Activated naive CD8-positive, alpha-beta T cell treated with anti-CD3 and anti-CD28 coated beads, Interleukin-2, amount 10 ng/mL, durations not matched to agents 7 days and 5 days (primary cell): ENCODE data around the gene CDS2. TPM values are rescaled to one million over a fixed set of nuclear protein-coding genes. Genes with fewer than 3 reads are reported as not detected.

Source experiments
- ATAC-seq: fragments of 150-1000 bp; cut with Tn5 transposase; one replicate; pipeline ENCODE4 v1.10.0; 2021; ENCODE audit warnings: low read depth, moderate library complexity
- POLR2A ChIA-PET: fragments of 350-600 bp; sonication (Branson Sonifier 250); formaldehyde crosslinking; loops from one replicate; lab custom pipeline; 2021; ENCODE audit warnings: antibody characterized with exemption; lab: Charles Lee
- DNase-seq: peaks from one replicate; pipeline ENCODE4 v3.0.0; 2021
- H3K27ac Mint-ChIP-seq: one replicate; pipeline ENCODE4 v1.8.0; 2022; ENCODE audit warnings: mild to moderate bottlenecking, mixed read lengths
- H3K27me3 Mint-ChIP-seq: one replicate; pipeline ENCODE4 v1.8.0; 2022; ENCODE audit warnings: mild to moderate bottlenecking, moderate library complexity, mixed read lengths
- H3K36me3 Mint-ChIP-seq: one replicate; pipeline ENCODE4 v1.8.0; 2021; ENCODE audit warnings: mild to moderate bottlenecking, mixed read lengths
- H3K4me1 Mint-ChIP-seq: one replicate; pipeline ENCODE4 v1.8.0; 2021; ENCODE audit warnings: mixed read lengths
- H3K4me3 Mint-ChIP-seq: one replicate; pipeline ENCODE4 v1.8.0; 2022; ENCODE audit warnings: mild to moderate bottlenecking, moderate library complexity, mixed read lengths
- H3K9me3 Mint-ChIP-seq: one replicate; pipeline ENCODE4 v1.8.0; 2021; ENCODE audit warnings: mixed read lengths
- total RNA-seq, 2 experiments: library from RNA; stranded (reverse); gene quantifications; one replicate each; pipeline ENCODE4 v1.2.3, GENCODE V29; 2021

The CDS2 gene
- total RNA-seq, 2 experiments from 2014 or later = 59.1 to 59.2 TPM

DNA sequence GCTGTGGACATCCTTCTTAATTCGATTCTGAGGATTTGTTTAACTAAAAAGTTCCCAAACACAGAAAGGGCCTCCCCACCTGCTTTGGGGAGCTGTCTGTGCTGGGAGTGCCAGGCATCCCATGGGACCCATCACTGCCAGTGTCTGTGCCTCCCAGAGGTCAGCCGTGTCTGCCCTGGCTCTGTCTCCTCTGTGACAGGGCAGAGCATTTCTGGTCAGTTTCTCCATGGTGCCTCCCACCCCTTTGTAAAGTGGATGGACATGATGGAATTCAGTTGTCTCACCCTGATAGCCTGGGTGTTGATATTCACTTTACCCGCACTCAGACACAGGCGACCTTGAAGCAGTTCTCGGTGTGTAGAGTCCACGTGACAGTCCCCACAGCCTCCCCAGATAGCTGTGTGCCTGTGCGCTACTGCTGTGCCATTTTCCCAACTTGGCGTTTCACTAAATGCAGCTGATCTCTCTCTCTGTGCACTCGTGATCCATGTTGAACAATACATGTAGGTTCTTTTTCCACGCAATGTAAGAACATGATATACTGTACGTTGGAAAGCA, 70.5 kb downstream of the CDS2 start:
- Mint-ChIP-seq H3K27ac (no peak overlapping the region), H3K9me3 (no peaks in the 10 kb centered on the region), H3K4me1 (peaks cover under 1% of the 10 kb centered on the region), H3K27me3 (no peaks in the 10 kb centered on the region), H3K36me3 (peaks cover 14% of the 10 kb centered on the region), H3K4me3 (no peak overlapping the region)
- POLR2A ChIA-PET = no interaction called here
- no peak for DNase-seq
- no peak for ATAC-seq

DNA sequence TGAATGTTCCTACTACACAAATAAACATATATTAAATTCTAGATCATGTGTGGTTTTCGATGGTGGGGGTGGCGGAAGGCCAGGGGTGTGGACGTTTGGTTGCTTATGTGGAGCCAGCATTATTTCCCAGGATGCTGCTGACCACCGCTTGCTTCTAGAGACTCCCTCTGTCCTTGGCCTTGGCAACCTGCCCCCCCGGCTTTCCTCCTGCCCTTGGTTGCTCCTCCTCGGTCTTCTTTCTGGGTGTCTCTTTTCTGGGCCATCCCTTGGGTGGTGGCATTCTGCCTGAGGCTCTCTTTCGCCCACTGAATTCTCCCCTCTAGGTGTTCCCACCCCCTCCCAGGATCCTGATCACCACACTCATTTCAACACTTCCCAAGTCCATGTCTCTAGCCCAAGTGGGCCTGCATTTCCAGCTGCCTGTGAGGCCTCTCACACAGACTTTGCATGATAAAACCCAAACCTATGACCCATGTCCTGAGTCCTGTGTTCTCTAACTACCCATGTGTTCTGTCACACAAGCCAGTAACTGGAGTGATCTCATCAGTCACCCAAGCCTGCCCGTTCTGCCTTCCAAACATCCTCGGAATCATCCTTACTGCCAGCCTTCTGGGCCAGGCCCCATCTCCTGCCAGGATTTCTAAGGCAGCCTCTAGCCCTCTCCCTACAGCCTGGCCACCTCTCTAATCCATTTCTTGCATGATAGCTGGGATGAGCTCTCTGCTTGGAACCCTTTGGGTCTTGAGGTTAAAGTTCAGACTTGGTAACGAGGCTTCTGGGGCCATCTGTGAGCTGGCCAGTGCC, 71.2 kb downstream of the CDS2 start:
- H3K9me3 Mint-ChIP-seq = no peaks in the 10 kb centered on the region
- no peaks in the 10 kb centered on the region for H3K27me3 Mint-ChIP-seq
- no peak overlapping the region for H3K27ac Mint-ChIP-seq
- POLR2A ChIA-PET = no interaction called here
- peaks cover 14% of the 10 kb centered on the region for H3K36me3 Mint-ChIP-seq
- DNase-seq = no peak
- H3K4me3 Mint-ChIP-seq = no peak overlapping the region
- no peaks in the 10 kb centered on the region for H3K4me1 Mint-ChIP-seq
- no peak for ATAC-seq

DNA sequence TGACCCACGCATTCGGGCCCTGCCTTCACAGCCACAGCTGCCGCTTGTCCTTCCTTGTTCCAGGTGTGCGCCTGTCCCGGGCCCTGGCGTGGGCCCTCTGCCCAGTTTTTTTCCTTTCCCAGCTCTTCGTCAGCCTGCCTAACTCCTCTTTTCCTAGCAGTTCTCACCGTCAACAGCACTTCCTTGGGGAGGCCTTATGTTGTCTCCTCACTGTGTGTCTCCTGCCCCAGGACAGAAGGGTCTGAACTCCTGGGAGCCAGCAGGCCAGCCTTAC, 71.8 kb downstream of the CDS2 start:
- Mint-ChIP-seq H3K27me3 (no peaks in the 10 kb centered on the region), H3K4me3 (no peak overlapping the region), H3K36me3 (peaks cover 14% of the 10 kb centered on the region), H3K27ac (no peak overlapping the region), H3K4me1 (no peaks in the 10 kb centered on the region), H3K9me3 (no peaks in the 10 kb centered on the region)
- POLR2A ChIA-PET = no interaction called here
- ATAC-seq (no peak), DNase-seq (no peak)

DNA sequence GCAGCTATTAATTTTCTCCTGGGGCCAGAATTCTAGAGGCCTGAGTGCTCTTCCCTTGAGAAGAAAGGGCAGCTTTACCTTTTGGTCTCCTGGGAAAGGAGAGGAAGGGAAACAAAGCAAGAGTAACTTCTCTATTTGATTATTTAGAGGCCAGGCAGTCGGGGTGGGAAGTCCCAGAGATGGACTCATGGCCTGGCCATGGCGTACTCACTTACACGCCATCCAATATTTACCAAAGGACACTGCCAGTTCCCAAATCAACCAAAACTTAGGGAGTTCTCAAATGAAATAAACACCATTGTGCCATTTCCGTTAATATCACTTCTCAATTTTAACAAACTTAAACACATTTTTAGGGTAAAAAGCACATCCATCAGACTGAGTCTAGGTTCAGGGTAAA, 76.6 kb downstream of the CDS2 start:
- H3K27me3 Mint-ChIP-seq = no peaks in the 10 kb centered on the region
- H3K9me3 Mint-ChIP-seq = no peaks in the 10 kb centered on the region
- H3K36me3 Mint-ChIP-seq = peaks cover 12% of the 10 kb centered on the region
- ATAC-seq (no peak), DNase-seq (no peak)
- H3K4me3 Mint-ChIP-seq = no peak overlapping the region
- peaks cover 4% of the 10 kb centered on the region for H3K4me1 Mint-ChIP-seq
- POLR2A ChIA-PET = no interaction called here
- H3K27ac Mint-ChIP-seq = no peak overlapping the region

DNA sequence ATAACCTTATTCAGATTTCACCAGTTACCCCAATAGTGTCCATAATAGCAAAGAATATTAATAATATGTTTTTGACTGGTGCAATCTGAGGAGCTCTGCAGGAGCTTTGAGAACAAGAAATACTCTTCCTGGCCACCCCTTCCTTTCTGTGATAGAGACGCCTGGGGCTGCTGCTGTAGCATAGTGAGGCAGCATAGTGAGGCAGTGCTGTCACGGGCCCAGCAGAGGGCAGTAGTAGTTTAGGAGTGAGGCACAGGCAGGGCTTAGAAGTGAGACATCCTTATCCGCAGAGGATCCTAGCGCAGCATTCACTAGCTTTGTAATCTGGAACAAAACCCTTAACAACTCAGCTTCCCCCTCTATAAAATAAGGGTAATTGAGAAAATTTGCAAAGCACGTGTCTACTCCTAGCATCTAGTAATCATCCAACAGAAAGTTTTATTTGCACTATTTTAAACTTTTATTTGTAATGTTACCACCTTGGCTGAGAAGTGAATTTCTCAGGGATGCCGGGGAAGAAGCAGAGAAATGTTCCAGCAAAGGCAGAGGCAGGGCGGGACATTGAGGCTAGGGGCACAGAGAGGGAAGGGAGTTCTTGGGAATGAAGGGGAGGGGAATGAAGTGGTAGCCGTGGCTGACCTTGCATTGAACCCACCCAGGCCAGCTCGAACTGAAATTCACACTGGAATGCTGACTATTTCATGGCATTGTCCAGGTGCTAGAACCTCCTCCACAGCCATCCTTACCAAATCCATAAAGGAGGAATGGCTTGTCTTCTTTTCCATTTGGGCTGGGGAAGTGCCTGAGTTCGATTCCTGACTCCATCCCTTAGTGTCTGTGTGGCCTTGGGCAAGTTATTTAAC, 78.8 kb downstream of the CDS2 start:
- H3K27ac Mint-ChIP-seq = no peak overlapping the region
- H3K36me3 Mint-ChIP-seq = peaks cover 4% of the 10 kb centered on the region
- DNase-seq (peak; percentile 58), ATAC-seq (peak; percentile 96)
- peaks cover 4% of the 10 kb centered on the region for H3K4me1 Mint-ChIP-seq
- no peaks in the 10 kb centered on the region for H3K9me3 Mint-ChIP-seq
- POLR2A ChIA-PET = no interaction called here
- no peak overlapping the region for H3K4me3 Mint-ChIP-seq
- H3K27me3 Mint-ChIP-seq = no peaks in the 10 kb centered on the region

DNA sequence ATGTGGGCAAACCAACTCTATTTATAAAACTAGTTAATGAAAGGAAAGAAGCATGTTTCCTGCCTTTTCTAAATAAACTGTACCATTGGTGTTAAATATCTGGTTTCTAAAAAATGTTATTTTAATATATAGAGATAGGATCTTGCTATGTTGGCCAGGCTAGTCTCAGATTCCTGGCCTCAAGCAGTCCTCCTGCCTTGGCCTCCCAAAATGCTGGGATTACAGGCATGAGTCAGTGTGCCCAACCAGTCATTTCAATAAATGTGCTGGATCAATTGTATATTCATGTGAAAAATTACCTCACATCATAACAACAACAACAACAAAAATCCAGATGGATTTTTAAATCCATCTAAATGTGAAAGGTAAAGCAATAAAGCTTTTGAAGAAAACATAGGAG, 80.3 kb downstream of the CDS2 start:
- H3K9me3 Mint-ChIP-seq = no peaks in the 10 kb centered on the region
- H3K4me3 Mint-ChIP-seq = no peak overlapping the region
- POLR2A ChIA-PET = no interaction called here
- no peaks in the 10 kb centered on the region for H3K27me3 Mint-ChIP-seq
- no peak overlapping the region for H3K27ac Mint-ChIP-seq
- no peak for ATAC-seq
- DNase-seq = no peak
- peaks cover 4% of the 10 kb centered on the region for H3K4me1 Mint-ChIP-seq
- peaks cover 4% of the 10 kb centered on the region for H3K36me3 Mint-ChIP-seq

DNA sequence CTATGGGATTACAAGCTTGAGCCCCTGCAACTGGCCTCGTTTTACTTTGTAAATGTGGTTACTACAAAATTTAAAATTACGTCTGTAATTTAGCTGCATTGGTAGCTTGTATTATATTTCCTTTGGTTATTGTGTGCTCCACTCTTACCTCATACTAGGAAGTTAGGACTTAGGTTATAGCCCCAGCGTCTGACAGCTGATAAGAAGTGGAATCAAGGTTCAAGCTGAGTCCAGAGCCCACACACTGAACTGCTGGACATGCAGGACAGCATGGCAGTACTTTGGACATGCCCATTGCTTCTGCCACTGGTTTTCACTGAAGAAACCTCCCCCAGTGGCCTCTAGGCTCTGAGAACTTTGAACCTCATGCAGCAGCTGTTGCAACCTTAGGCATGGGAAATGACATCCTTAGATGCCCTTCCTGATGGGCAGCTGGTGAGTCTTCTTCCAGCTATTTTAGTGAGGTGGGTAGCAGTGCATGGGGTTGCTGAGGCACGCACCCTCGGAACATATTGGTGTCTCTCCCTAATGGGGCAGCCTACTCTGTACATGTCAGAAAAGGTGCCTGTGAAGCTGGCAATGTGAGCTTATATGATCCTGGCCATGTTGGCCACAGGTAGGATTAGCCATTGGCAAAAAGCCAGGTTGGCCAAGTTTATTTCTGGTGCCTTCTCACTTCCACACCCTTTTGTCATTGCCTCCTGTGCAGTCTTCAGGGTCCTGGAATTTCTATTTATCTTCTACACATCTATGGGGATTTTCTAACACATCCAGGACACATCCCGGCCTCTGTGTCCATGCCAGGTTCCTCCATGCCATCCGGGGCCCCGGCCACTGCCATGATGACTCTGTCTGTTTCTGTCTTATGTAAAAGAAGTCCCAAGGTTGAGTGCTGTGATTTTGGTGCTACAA, 85.3 kb downstream of the CDS2 start:
- no peak for ATAC-seq

DNA sequence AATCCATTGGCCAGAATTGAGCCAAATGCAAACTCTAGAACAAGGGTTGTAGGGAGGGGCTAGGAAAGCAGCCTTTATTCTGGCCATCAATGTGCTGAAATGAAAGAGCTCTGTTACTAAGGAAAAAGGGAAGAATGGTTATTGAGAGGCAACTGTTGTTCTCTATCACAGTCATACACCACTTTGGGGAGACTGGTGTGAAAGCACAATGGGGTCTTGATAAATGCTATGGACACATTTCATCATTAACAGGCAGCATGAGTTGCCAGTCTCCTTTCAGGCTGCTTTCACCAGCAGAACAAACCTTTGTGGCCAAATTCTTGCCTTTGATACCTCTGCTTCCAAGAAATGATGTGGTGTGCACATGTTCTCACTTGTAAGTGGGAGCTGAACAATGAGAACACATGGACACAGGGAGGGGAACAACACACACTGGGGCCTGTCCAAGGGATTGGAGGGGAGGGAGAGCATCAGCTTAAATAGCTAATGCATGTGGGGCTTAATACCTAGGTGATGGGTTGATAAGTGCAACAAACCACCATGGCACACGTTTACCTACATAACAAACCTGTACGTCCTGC, 86.2 kb downstream of the CDS2 start:
- peaks cover 7% of the 10 kb centered on the region for H3K36me3 Mint-ChIP-seq
- H3K4me1 Mint-ChIP-seq = peaks cover 3% of the 10 kb centered on the region
- ATAC-seq (no peak), DNase-seq (no peak)
- H3K4me3 Mint-ChIP-seq = no peak overlapping the region
- H3K27ac Mint-ChIP-seq = no peak overlapping the region
- POLR2A ChIA-PET = no interaction called here
- no peaks in the 10 kb centered on the region for H3K9me3 Mint-ChIP-seq
- H3K27me3 Mint-ChIP-seq = no peaks in the 10 kb centered on the region

More for the DNA sequence above, 85.3 kb downstream of the CDS2 start:
- Mint-ChIP-seq H3K4me3 (no peak overlapping the region), H3K4me1 (peaks cover 3% of the 10 kb centered on the region), H3K36me3 (peaks cover 4% of the 10 kb centered on the region), H3K27ac (no peak overlapping the region), H3K9me3 (no peaks in the 10 kb centered on the region), H3K27me3 (no peaks in the 10 kb centered on the region)
- POLR2A ChIA-PET = no interaction called here
- DNase-seq = no peak

DNA sequence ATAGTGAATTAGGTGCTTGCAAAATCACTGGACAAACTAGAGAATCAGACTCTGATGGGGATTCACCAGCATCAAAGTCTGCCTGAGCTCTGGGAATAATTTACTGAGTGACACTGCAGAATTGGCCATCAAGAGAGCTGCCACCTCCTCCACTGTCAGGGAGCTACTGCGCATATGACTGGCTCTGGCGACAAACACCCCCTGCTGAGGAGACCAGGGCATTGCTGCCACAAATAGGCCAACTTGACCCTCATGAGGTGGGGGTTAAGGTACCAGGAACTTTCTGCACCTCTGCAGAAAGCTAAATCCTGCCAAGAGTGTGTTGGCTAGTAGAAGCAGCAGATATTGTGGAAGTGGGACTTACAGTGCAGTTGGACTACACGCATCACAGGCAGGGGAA, 88.0 kb downstream of the CDS2 start:
- no peak overlapping the region for H3K4me3 Mint-ChIP-seq

DNA sequence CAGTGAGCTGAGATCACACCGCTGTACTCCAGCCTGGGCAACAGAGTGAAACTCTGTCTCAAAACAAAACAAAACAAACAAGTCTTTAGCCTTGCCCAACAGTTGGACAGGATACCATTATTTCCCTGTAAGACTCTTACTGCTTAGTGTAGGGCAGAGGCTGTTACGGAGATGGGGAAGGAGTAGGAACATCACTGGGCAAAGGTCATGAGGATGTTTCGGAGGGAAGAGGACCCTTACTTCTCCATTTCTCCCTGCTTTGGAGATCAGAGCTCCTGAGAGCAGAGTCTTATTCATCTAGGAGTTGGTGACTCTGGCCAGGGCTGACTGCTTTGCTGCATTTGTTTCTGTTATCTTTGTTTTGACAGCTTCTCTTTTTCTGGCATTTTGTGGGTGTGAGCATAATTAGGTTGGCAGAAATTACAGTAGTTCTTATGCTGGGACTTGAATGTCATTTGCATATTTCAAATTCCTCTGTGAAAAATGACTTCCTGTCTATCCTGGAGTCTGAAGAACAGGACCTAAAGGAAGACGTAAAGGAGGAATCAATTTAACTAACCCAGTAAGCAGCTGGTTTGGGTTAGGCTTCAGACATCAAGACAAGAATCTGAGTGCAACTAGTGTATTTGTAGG, 89.0 kb downstream of the CDS2 start:
- H3K4me3 Mint-ChIP-seq = no peak overlapping the region
- peaks cover 6% of the 10 kb centered on the region for H3K4me1 Mint-ChIP-seq
- no peak for DNase-seq
- ATAC-seq = no peak
- no peak overlapping the region for H3K27ac Mint-ChIP-seq
- no peaks in the 10 kb centered on the region for H3K9me3 Mint-ChIP-seq
- POLR2A ChIA-PET = no interaction called here
- H3K36me3 Mint-ChIP-seq = peaks cover 3% of the 10 kb centered on the region
- no peaks in the 10 kb centered on the region for H3K27me3 Mint-ChIP-seq

More for the DNA sequence above, 88.0 kb downstream of the CDS2 start:
- Mint-ChIP-seq H3K27ac (no peak overlapping the region), H3K36me3 (peaks cover 3% of the 10 kb centered on the region), H3K4me1 (peaks cover 6% of the 10 kb centered on the region), H3K9me3 (no peaks in the 10 kb centered on the region), H3K27me3 (no peaks in the 10 kb centered on the region)
- no peak for ATAC-seq
- POLR2A ChIA-PET = no interaction called here
- DNase-seq = no peak

DNA sequence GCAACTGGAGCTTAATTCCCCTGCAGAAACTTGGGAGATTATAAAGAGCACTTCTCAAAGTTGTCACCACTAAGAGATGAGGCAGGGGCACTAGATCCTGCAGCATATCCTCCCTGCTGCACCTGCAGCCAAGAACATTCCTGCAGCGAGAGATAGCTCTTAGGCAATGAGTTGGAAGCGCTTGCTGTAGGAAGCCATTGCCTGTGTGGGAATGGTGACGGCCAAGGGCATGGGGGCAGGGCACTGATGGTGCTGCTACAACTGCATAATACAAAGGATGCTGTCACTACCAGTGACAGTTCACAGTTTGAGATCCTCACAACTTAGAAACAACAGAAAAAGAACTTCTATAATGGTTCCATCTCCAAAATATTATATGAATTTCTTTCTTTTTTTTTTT, 89.9 kb downstream of the CDS2 start:
- Mint-ChIP-seq H3K27me3 (no peaks in the 10 kb centered on the region), H3K4me1 (peaks cover 6% of the 10 kb centered on the region), H3K9me3 (no peaks in the 10 kb centered on the region), H3K4me3 (no peak overlapping the region), H3K36me3 (peaks cover 3% of the 10 kb centered on the region), H3K27ac (no peak overlapping the region)
- POLR2A ChIA-PET = no interaction called here
- ATAC-seq = no peak
- no peak for DNase-seq

DNA sequence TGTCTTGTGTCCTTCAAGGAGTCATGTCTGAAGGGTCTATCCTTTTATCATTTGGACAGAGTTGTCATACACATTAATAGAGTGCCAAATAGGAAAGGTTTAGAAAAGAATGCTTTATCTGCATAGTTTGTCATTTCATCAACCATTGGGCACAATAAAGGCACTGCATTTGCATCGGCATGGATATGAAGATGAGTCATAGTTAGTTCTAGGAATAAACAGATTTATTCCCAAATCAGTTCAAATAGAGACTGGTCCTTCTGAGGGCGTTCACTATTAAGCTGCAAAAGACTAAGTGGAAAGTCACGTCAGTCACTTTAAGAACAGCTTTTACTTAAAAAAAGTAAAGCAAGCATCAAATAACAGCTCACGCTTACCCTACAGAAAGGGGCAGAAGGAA, 90.8 kb downstream of the CDS2 start:
- no peak for ATAC-seq

More for the DNA sequence above, 90.8 kb downstream of the CDS2 start:
- Mint-ChIP-seq H3K36me3 (peaks cover 3% of the 10 kb centered on the region), H3K4me1 (peaks cover 6% of the 10 kb centered on the region), H3K27ac (no peak overlapping the region), H3K9me3 (no peaks in the 10 kb centered on the region), H3K27me3 (no peaks in the 10 kb centered on the region), H3K4me3 (no peak overlapping the region)
- POLR2A ChIA-PET = no interaction called here
- no peak for DNase-seq
